Measurements from ENCODE around the gene XRCC3.

XRCC3 gene

DNA sequence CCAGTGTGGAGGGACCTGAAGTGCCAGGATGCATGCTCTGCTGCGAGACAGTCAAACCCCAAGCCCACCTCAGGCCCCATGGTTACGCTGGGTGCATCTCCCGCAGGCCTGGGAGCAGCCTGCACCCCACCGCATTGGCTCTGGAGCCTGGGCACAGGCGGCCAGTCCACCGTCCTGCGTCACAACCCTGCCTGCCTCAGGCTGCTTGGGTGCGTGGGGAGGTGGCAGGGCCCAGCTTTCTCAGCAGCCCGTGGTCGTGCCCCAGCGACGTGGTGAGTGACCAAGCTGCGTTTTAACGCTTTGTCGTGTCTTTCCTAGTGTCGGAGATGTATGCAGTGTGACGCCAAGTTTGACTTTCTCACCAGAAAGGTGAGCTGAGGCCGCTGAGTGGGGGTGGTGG is 11.2 kb upstream of the XRCC3 start:
- no peak for DNase-seq (ENCODE audit: low read depth)
- no peak overlapping the region for H3K4me3 ChIP-seq (ENCODE audit: low read depth, low read length)
- TF ChIP-seq MYC (IDR thresholded peaks at IDR 0.05; ENCODE audit: low read depth, low read length) = no peak
- no peak for TF ChIP-seq CTCF (IDR thresholded peaks at IDR 0.05; ENCODE audit: low read depth, low read length)
- no peak for TF ChIP-seq MAX (IDR thresholded peaks at IDR 0.05; ENCODE audit: low read depth, low read length)
- TF ChIP-seq POLR2A (IDR thresholded peaks at IDR 0.05; ENCODE audit: extremely low read depth, insufficient read length) = no peak

DNA sequence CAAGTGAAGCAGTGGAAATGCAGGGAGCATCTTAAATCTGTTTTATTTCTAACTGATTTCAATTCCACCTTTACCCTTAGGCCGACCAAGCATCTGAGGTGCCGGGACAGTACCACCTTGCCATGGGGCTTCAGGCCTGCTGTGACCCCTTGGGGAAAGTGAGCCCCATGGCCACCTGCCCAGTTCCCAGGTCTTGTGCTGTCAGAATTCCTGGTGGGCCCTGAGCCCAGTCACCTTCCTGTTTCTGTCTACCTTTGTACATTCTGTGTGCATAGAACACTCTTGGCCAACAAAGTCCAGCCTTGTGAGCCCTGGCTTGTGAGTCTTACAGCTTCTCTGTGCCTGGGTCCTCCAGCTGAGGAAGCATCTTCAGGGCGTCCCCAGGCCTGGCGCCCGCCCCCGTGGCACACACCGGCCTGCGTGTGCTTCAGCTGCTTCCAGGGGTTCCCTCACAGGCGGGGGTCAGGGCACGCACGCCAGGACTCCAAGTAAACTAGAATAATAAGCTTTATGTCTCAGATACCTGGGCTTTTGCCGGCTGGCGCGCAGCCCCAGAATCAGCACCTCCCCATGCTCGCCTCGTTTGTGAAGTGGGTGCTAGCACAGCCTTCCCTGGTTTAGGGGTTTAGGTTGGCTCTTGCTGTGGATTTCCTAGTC is 10.6 kb upstream of the XRCC3 start:
- TF ChIP-seq MAX (IDR thresholded peaks at IDR 0.05; ENCODE audit: low read depth, low read length) = no peak
- TF ChIP-seq CTCF (IDR thresholded peaks at IDR 0.05; ENCODE audit: low read depth, low read length) = no peak
- no peak for TF ChIP-seq MYC (IDR thresholded peaks at IDR 0.05; ENCODE audit: low read depth, low read length)
- no peak for TF ChIP-seq POLR2A (IDR thresholded peaks at IDR 0.05; ENCODE audit: extremely low read depth, insufficient read length)
- H3K4me3 ChIP-seq (ENCODE audit: low read depth, low read length) = no peak overlapping the region
- DNase-seq (ENCODE audit: low read depth) = no peak

GRCh38 chr14:103725001-103725682 is 9.9 kb upstream of the XRCC3 start:
- no peak overlapping the region for H3K4me3 ChIP-seq (ENCODE audit: low read depth, low read length)
- TF ChIP-seq POLR2A (IDR thresholded peaks at IDR 0.05; ENCODE audit: extremely low read depth, insufficient read length) (no peak), MAX (IDR thresholded peaks at IDR 0.05; ENCODE audit: low read depth, low read length) (no peak), MYC (IDR thresholded peaks at IDR 0.05; ENCODE audit: low read depth, low read length) (no peak), CTCF (IDR thresholded peaks at IDR 0.05; ENCODE audit: low read depth, low read length) (no peak)
- DNase-seq (ENCODE audit: low read depth) = no peak

DNA sequence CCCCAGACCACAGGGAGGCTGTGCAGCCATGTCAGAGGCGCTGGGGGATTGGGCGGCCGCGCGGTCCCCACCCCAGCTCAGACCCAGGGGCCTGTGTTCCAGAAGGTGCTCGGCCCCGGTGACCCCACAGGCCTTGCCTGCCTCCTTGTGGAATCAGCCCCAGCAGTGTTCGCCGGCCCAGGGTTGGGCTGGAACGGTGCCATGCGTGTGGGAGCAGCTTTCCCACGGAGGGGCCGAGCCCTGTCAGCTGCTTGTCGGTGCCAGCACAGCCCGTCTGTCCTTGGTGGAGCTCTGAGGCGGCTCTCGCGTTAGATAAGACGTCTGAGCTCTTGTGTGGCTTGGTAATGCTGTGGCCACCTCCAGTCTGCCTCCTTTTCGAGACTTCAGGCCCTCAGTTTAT is 8.9 kb upstream of the XRCC3 start:
- no peak for TF ChIP-seq MAX (IDR thresholded peaks at IDR 0.05; ENCODE audit: low read depth, low read length)
- no peak for TF ChIP-seq MYC (IDR thresholded peaks at IDR 0.05; ENCODE audit: low read depth, low read length)
- TF ChIP-seq POLR2A (IDR thresholded peaks at IDR 0.05; ENCODE audit: extremely low read depth, insufficient read length) = no peak
- no peak for TF ChIP-seq CTCF (IDR thresholded peaks at IDR 0.05; ENCODE audit: low read depth, low read length)
- no peak overlapping the region for H3K4me3 ChIP-seq (ENCODE audit: low read depth, low read length)
- no peak for DNase-seq (ENCODE audit: low read depth)

DNA sequence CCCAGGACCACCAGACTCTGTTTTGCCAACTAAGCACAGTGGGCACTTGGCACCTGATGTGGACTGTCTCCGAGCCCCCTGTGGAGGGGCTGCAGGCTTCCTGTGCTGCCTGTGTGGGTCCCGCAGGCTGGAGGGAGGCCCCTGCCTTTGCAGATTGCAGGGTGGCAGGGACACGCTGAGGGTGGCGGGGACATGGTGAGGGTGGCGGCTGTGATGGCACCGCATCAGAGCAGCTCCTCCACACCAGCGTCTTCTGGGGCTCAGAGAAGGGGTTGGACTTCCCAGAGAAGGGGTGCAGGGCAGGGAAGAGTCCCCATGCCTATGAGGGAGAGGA is 8.5 kb upstream of the XRCC3 start:
- no peak for DNase-seq (ENCODE audit: low read depth)
- TF ChIP-seq MYC (IDR thresholded peaks at IDR 0.05; ENCODE audit: low read depth, low read length) = no peak
- no peak for TF ChIP-seq CTCF (IDR thresholded peaks at IDR 0.05; ENCODE audit: low read depth, low read length)
- no peak for TF ChIP-seq POLR2A (IDR thresholded peaks at IDR 0.05; ENCODE audit: extremely low read depth, insufficient read length)
- TF ChIP-seq MAX (IDR thresholded peaks at IDR 0.05; ENCODE audit: low read depth, low read length) = no peak
- H3K4me3 ChIP-seq (ENCODE audit: low read depth, low read length) = no peak overlapping the region

Data from NB4 (cell line).